DOHH2 (cell line): ENCODE results near the gene ACP3.

ENCODE experiments used
- CTCF ChIP-seq: fragments of 200-600 bp; sonication (generic); IDR thresholded peaks from one replicate; pipeline ENCODE4 v1.5.1; 2014; ENCODE audit warnings: antibody characterized with exemption, mild to moderate bottlenecking, low read depth, low read length; ENCODE audit not compliant: poor library complexity, severe bottlenecking
- EZH2phosphoT487 ChIP-seq: fragments of 200-600 bp; sonication (generic); IDR thresholded peaks from 2 replicates; pipeline ENCODE4 v1.6.1; 2017; ENCODE audit warnings: borderline replicate concordance, mild to moderate bottlenecking, antibody characterized with exemption, low read length, moderate library complexity, mixed read lengths

- TF ChIP-seq CTCF: no peak
- TF ChIP-seq EZH2phosphoT487: no peak
Observed at GRCh38 chr3:132378846-132379245, 61.6 kb downstream of the ACP3 start.
